Measurements from ENCODE around the gene CD300LG. TPM values are rescaled to one million over a fixed set of nuclear protein-coding genes. Genes with fewer than 3 reads are reported as not detected.
A peak's percentile ranks its signal among the peaks of the same experiment; 100 is the strongest.

CD300LG gene
- total RNA-seq, 1 donor from 2014 or later: 5.4 TPM

- no peaks in the 10 kb centered on the region for H3K36me3 Mint-ChIP-seq (ENCODE audit: low read depth, unreplicated experiment)
- no peak for TF ChIP-seq CTCF (IDR thresholded peaks at IDR 0.05; ENCODE audit: unreplicated experiment)
- peaks cover 5% of the 10 kb centered on the region for H3K27me3 Mint-ChIP-seq (ENCODE audit: unreplicated experiment)
- H3K4me1 Mint-ChIP-seq (ENCODE audit: unreplicated experiment): peaks cover 43% of the 10 kb centered on the region
- no peaks in the 10 kb centered on the region for H3K9me3 Mint-ChIP-seq (ENCODE audit: unreplicated experiment)
- H3K27ac Mint-ChIP-seq (ENCODE audit: unreplicated experiment): no peak overlapping the region
- H3K4me3 Mint-ChIP-seq (ENCODE audit: unreplicated experiment): no peak overlapping the region
- DNase-seq (ENCODE audit: low spot score): no peak
Measured at GRCh38 chr17:43856141-43856540, 9.2 kb downstream of the CD300LG start.

- no peak for TF ChIP-seq CTCF (IDR thresholded peaks at IDR 0.05; ENCODE audit: unreplicated experiment)
- DNase-seq (ENCODE audit: low spot score): no peak
- H3K36me3 Mint-ChIP-seq (ENCODE audit: low read depth, unreplicated experiment): no peaks in the 10 kb centered on the region
- H3K4me1 Mint-ChIP-seq (ENCODE audit: unreplicated experiment): peaks cover 49% of the 10 kb centered on the region
- no peaks in the 10 kb centered on the region for H3K9me3 Mint-ChIP-seq (ENCODE audit: unreplicated experiment)
- H3K27ac Mint-ChIP-seq (ENCODE audit: unreplicated experiment): peak overlapping the region; percentile 57
- H3K4me3 Mint-ChIP-seq (ENCODE audit: unreplicated experiment): no peak overlapping the region
- peaks cover 2% of the 10 kb centered on the region for H3K27me3 Mint-ChIP-seq (ENCODE audit: unreplicated experiment)
Measured at GRCh38 chr17:43857141-43857540, 10.2 kb downstream of the CD300LG start.

GRCh38 chr17:43857957-43858600 is 11.1 kb downstream of the CD300LG start:
- peaks cover 53% of the 10 kb centered on the region for H3K4me1 Mint-ChIP-seq (ENCODE audit: unreplicated experiment)
- no peak overlapping the region for H3K4me3 Mint-ChIP-seq (ENCODE audit: unreplicated experiment)
- peak; percentile 38 for DNase-seq (ENCODE audit: low spot score)
- H3K36me3 Mint-ChIP-seq (ENCODE audit: low read depth, unreplicated experiment): no peaks in the 10 kb centered on the region
- TF ChIP-seq CTCF (IDR thresholded peaks at IDR 0.05; ENCODE audit: unreplicated experiment): no peak
- peaks cover 2% of the 10 kb centered on the region for H3K27me3 Mint-ChIP-seq (ENCODE audit: unreplicated experiment)
- peak overlapping the region; percentile 97 for H3K27ac Mint-ChIP-seq (ENCODE audit: unreplicated experiment)
- H3K9me3 Mint-ChIP-seq (ENCODE audit: unreplicated experiment): no peaks in the 10 kb centered on the region

- H3K4me1 Mint-ChIP-seq (ENCODE audit: unreplicated experiment): peaks cover 53% of the 10 kb centered on the region
- no peak for TF ChIP-seq CTCF (IDR thresholded peaks at IDR 0.05; ENCODE audit: unreplicated experiment)
- no peaks in the 10 kb centered on the region for H3K9me3 Mint-ChIP-seq (ENCODE audit: unreplicated experiment)
- no peaks in the 10 kb centered on the region for H3K36me3 Mint-ChIP-seq (ENCODE audit: low read depth, unreplicated experiment)
- H3K4me3 Mint-ChIP-seq (ENCODE audit: unreplicated experiment): peak overlapping the region; percentile 59
- peaks cover 2% of the 10 kb centered on the region for H3K27me3 Mint-ChIP-seq (ENCODE audit: unreplicated experiment)
- no peak for DNase-seq (ENCODE audit: low spot score)
- H3K27ac Mint-ChIP-seq (ENCODE audit: unreplicated experiment): peak overlapping the region; percentile 91
Measured at GRCh38 chr17:43860077-43860725, 13.2 kb downstream of the CD300LG start.

All from endothelial cell (in vitro differentiated cells).